COLO829 (cell line): ENCODE results near the gene PREX1.

Experiments used
- DNase-seq: peaks from one replicate; pipeline ENCODE4 v3.0.0; 2012; ENCODE audit warnings: low spot score

PREX1 gene

DNA sequence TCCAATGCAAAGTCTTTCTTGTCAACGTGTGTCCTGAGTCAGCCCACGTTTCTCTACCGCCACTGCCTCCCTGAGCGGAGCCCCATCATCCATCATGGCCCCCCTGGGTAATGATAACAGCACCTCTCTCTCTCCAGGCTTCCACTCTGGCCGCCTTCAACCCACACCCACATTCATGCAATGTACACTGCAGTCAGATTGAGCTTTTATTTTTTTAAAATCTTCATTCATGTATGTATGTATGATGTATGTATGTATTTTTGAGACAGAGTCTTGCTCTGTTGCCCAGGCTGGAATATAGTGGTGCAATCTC is 245.2 kb downstream of the PREX1 start:
- no peak for DNase-seq

DNA sequence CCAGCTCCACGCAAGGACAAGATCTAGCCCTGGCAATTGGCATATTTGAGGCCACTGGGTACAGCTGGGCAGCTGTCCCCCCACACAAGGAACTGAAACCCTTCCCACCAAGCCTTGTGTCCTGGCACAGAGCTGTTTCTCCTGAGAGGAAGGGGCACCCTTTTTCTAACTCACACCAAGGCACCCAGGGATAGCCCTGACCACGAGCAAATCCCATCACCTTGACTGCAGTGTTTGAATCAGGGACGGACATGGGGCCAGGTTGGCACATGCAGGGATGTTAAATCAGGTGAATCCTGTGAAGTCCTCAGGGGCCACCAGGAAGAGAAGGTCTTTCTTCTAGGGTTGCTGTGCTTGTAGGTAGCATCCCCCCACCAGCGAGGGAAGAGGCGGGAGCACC is 246.6 kb downstream of the PREX1 start:
- no peak for DNase-seq

DNA sequence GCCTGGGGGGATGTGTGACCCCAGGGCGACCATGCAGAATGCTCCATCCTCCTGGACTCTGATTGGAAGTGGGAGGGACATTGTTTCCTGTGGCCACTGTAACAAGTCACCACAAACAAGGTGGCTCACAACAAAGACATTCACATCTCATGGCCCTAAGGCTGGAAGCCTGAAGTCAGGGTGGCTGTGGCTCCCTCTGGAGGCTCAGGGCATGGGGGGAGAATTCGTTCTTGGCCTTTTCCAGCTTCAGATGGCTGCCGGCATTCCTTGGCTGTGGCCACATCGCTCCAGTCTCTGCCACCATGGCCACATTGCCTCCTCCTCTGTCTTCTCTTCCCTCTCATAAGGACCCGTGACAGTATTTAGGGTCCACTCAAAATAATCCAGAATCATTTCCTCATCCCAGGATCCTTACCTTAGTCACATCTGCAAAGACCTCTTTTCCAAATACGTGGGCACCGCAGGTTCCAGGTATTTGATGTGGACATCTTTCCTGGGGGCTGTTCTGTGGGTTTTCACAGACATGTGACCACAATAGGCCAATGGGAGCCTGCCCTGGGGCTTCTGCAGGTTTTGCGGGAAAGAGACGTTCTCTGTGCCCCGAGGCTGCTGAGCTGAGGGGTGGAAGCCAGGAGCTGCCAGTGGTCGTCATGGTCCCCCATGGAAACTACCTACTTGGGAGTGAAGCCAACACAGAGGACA is 249.3 kb downstream of the PREX1 start:
- no peak for DNase-seq

DNA sequence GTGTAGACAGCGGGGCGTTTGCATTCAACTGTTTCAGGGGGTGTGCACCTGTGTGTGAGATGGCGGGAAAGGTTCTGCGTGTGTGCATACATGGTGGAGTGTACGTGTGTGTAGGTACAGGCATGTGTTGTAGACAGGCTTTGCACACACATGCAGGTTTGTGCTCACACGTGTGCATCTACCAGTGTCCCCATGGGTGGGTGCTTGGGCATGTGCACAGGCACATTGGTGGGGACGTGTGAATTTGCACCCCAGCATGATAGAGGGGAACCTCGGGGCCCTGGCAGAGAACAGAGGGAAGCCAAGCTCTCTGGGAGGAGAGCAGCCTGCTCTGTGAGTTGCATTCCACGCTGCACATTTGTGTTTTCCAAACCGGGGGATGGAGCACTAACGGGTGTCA is 250.2 kb downstream of the PREX1 start:
- DNase-seq: no peak

GRCh38 chr20:48574383-48574782 is 253.4 kb downstream of the PREX1 start:
- DNase-seq: no peak
